Heart right ventricle (tissue), 16 donors: ENCODE data around the gene ABCA8. TPM values are rescaled to one million over a fixed set of nuclear protein-coding genes. Genes with fewer than 3 reads are reported as not detected.
"Not testable (repeated sequence)": the region's sequence is repeated elsewhere in the genome, so short reads cannot be mapped to it uniquely, and the experiment has no call there.

Source experiments
- ATAC-seq, 8 donors: fragments of 200-7000 bp; cut with Tn5 transposase; one replicate each; pipeline ENCODE4 v1.9.1; 2020; ENCODE audit warnings: mild to moderate bottlenecking in 8 of 8, moderate library complexity in 8 of 8, moderate number of reproducible peaks in 1 of 8
- DNase-seq, 2 donors: peaks; one replicate each; pipeline ENCODE4 v3.0.0-alpha.2; 2020
- H3K27ac ChIP-seq, 10 donors: fragments of 200-600 bp; sonication (generic) in 2 of 10; one replicate each; pipeline versions ENCODE4 v1.5.0 to v1.8.0; 2020 to 2022; ENCODE audit warnings: mild to moderate bottlenecking in 3 of 10
- H3K27me3 ChIP-seq, 7 donors: fragments of 200-600 bp; one replicate each; pipeline ENCODE4 v1.8.0; 2021 to 2022; ENCODE audit warnings: mild to moderate bottlenecking in 2 of 7
- H3K36me3 ChIP-seq, 9 donors: fragments of 200-600 bp; sonication (generic) in 1 of 9; one replicate each; pipeline versions ENCODE4 v1.5.0 to v1.8.0; 2020 to 2022; ENCODE audit warnings: mild to moderate bottlenecking in 2 of 9
- H3K4me1 ChIP-seq, 9 donors: fragments of 200-600 bp; sonication (generic) in 1 of 9; one replicate each; pipeline versions ENCODE4 v1.5.0 to v1.8.0; 2020 to 2022; ENCODE audit warnings: mild to moderate bottlenecking in 4 of 9
- H3K4me3 ChIP-seq, 10 donors: fragments of 200-600 bp; sonication (generic) in 2 of 10; one replicate each; pipeline versions ENCODE4 v1.5.0 to v1.8.0; 2020 to 2022; ENCODE audit warnings: mild to moderate bottlenecking in 7 of 10, moderate library complexity in 2 of 10
- H3K9me3 ChIP-seq, 11 donors: fragments of 200-600 bp in 10 of 11; sonication (generic) in 2 of 11; one replicate each; pipeline versions ENCODE4 v1.5.0 to v1.8.0; 2013 to 2022; ENCODE audit warnings: mild to moderate bottlenecking in 2 of 11, control low read depth in 1 of 11, moderate library complexity in 1 of 11
- WGBS, 2 donors: extraction: QIAGEN DNeasy Blood & Tissue Kit; methylation state at CpG; one replicate each; pipeline ENCODE4 v1.1.7; 2013; ENCODE audit warnings: inconsistent platforms in 1 of 2; 5-methylcytosine and 5-hydroxymethylcytosine counted together
- intact Hi-C, 10 donors: fragments of 100-400 bp; cut with DNase I; formaldehyde crosslinking; loops; one replicate each; pipeline versions ENCODE4 v1.11.1 to v1.14.2; 2022
- polyA plus RNA-seq, 2 donors: library from polyadenylated mRNA; stranded (reverse); fragments of 200-250 nt; gene quantifications; one replicate each; pipeline ENCODE4 v1.2.3, GENCODE V29; 2013
- total RNA-seq, 10 donors: library from RNA; stranded (reverse); fragmentation: NEBNext Ultra II Directional in 3 of 10; extraction: Animal tissue kit (Norgen Biotek cat#: 25700) in 3 of 10; gene quantifications; one replicate each; pipeline versions ENCODE4 v1.2.1 to v1.2.4, GENCODE V29; 2021 to 2023
- TF ChIP-seq, protein P1 (sequence below), 9 donors: fragments of 200-600 bp; sonication (generic) in 2 of 9; IDR thresholded peaks; one replicate each; pipeline versions ENCODE4 v1.5.0 to v1.8.0; 2021 to 2022; ENCODE audit warnings: antibody characterized with exemption in 9 of 9, mild to moderate bottlenecking in 5 of 9, moderate library complexity in 1 of 9
- donor health status: Arrhythmogenic right ventricular cardiomyopathy.
- donor health status: ischemic (EF 13 %, LVEDD 7.1; RV severe dilation, severe dysfunction).
- donor health status: healthy with polysubstance abuse.
- donor health status: DM: no; HTN: yes; CAD: no.
- donor health status: DM: no; HTN: no; CAD: no.
- donor health status: ischemic (EF 25% LVEDD 6.9; RV normal size, moderate dysfunction).
- donor health status: ischemic (EF 25% LVEDD 5.7; RV mildly dilated, moderate dysfunction).
- donor health status: healthy.
- donor health status: DM: yes; HTN: yes; CAD: no.
- donor health status: Ischemic cardiomyopathy.
- donor health status: ischemic (EF 35%, LVEDD 5.7; RV mildly dilated, moderate dysfunction).
- donor health status: nonischemic (EF 11% LVEDD 7.7; RV severe dilation, severe dysfunction).
- donor health status: DM: yes; HTN: yes; CAD: no.
- donor health status: PGD.
- donor health status: ischemic (EF 29% LVEDD 5.4; RV normal size, mild dysfunction).
- donor health status: nonischemic (EF 23%, LVEDD 6.1; RV moderate dilation, normal function).

ABCA8 gene
- total and polyA plus RNA-seq, 12 donors: 10.1 to 93.0 (median 35.7) TPM

DNA sequence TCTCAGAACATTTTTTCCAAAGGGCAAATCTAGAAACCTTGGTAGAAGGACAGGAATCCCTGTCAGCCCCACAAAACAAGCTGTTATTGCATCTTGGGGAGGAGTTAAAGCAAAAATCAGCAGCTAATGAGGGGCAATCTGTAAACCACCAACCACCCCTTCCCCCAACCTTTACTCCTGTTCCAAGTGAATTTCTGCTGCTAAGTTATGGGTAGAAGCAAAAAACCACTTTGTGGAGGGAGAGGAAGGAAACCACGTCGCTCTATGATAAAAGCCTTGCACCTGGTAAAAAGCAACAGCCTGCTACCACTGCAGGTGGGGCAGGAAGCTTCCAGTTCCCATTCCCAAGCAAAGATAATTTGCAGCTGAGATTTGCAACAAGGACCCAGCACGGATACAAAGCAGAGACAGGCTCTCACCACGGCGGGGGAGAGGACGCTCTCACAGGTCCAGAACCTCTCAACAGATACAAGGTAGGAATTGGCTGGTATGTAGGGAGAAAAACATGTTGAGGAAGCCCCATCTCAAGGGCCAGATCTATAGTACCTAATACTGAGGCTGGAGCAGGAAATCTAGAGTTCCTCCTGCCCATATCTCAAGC is 10.7 kb downstream of the ABCA8 start:
- no peaks in the 10 kb centered on the region for H3K27me3 ChIP-seq
- no peak for ATAC-seq
- H3K4me1 ChIP-seq: peaks cover 0 to 6% (median 0%) of the 10 kb centered on the region in 9 donors
- H3K36me3 ChIP-seq: peaks cover 0 to 31% (median 0%) of the 10 kb centered on the region in 9 donors
- peaks cover 0 to 8% (median 0%) of the 10 kb centered on the region in 11 donors for H3K9me3 ChIP-seq
- no peak overlapping the region for H3K27ac ChIP-seq
- WGBS, 2 donors: 67 to 68% methylated on average over 6 of the region's 6 CpGs
- DNase-seq: no peak
- TF ChIP-seq, protein P1, sequence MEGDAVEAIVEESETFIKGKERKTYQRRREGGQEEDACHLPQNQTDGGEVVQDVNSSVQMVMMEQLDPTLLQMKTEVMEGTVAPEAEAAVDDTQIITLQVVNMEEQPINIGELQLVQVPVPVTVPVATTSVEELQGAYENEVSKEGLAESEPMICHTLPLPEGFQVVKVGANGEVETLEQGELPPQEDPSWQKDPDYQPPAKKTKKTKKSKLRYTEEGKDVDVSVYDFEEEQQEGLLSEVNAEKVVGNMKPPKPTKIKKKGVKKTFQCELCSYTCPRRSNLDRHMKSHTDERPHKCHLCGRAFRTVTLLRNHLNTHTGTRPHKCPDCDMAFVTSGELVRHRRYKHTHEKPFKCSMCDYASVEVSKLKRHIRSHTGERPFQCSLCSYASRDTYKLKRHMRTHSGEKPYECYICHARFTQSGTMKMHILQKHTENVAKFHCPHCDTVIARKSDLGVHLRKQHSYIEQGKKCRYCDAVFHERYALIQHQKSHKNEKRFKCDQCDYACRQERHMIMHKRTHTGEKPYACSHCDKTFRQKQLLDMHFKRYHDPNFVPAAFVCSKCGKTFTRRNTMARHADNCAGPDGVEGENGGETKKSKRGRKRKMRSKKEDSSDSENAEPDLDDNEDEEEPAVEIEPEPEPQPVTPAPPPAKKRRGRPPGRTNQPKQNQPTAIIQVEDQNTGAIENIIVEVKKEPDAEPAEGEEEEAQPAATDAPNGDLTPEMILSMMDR (IDR thresholded peaks at IDR 0.05): no peak
- no peak overlapping the region for H3K4me3 ChIP-seq
- intact Hi-C loops: no loop called here

GRCh38 chr17:68943812-68944182 is 11.4 kb downstream of the ABCA8 start:
- H3K27ac ChIP-seq, H3K9me3 ChIP-seq, ATAC-seq, H3K4me1 ChIP-seq, H3K27me3 ChIP-seq, DNase-seq, H3K4me3 ChIP-seq, intact Hi-C loops: not testable (repeated sequence)
- peaks cover 0 to 38% (median 0%) of the 10 kb centered on the region in 9 donors for H3K36me3 ChIP-seq
- WGBS, 2 donors: 98 to 99% methylated on average over 2 of the region's 2 CpGs

DNA sequence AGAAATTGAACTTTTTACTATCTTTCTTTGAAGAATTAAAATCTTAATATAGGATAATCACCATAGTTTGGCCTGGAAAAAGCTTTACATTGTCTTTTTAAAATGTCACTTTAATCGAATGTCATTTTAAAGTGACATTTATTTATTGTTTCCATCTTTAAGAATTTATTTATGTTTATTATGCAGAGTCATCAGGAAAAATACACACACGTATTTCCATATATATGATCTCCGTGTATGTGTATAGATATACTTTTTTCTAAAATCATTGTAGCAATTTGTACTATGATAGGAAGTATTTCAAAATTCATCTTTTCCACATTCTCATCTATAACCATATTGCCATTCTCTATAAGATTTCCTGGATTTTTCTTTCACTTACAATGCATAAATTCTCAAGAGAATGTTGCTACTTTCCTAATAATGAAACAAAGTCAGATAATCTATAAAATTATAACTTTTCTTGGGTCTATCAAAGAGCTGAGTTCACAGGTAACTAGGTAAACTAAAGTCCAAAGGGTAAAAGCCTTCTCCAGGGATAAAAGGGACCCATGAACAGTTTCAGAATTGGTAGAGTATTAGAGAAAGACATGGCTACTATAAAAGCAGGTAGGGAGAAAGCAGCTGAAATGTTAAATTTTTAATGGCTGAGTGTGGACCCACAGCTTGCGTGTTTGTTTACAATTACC is 11.9 kb downstream of the ABCA8 start:
- peaks cover 0 to 43% (median 0%) of the 10 kb centered on the region in 9 donors for H3K36me3 ChIP-seq
- H3K9me3 ChIP-seq: peaks cover 0 to 8% (median 0%) of the 10 kb centered on the region in 11 donors
- intact Hi-C loops: no loop called here
- no peak for DNase-seq
- no peak overlapping the region for H3K27ac ChIP-seq
- 93% methylated on average over 4 of the region's 4 CpGs for WGBS, 2 donors
- H3K4me1 ChIP-seq: peaks cover 0 to 6% (median 0%) of the 10 kb centered on the region in 9 donors
- no peaks in the 10 kb centered on the region for H3K27me3 ChIP-seq
- TF ChIP-seq, protein P1 (IDR thresholded peaks at IDR 0.05): no peak
- no peak for ATAC-seq
- no peak overlapping the region for H3K4me3 ChIP-seq

DNA sequence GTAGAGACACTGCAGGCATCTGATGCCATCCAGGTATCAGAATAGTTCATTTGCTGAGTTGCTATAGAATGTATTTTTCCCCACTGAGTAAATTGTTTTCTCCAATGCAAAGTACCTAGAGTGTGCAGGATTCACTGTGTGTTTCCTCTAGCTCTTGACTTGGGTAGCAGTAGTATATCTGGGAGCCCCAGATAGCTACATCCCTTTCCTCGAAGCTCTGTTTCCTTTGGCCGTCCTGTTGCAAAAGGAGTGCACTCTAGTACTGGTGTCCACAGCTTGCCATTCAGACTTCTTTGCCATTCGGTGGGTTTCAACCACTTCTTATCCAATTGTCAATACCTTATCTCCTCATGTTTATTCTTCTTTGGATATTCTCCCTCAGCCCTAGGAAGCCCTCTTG is 12.8 kb downstream of the ABCA8 start:
- Histone ChIP-seq H3K4me3 (no peak overlapping the region), H3K27ac (no peak overlapping the region), H3K27me3 (no peaks in the 10 kb centered on the region), H3K9me3 (peaks cover 0 to 5% (median 0%) of the 10 kb centered on the region in 11 donors), H3K4me1 (peaks cover 0 to 6% (median 0%) of the 10 kb centered on the region in 9 donors), H3K36me3 (peaks cover 0 to 51% (median 0%) of the 10 kb centered on the region in 9 donors)
- intact Hi-C loops: no loop called here
- DNase-seq (no peak), ATAC-seq (no peak)
- TF ChIP-seq, protein P1 (IDR thresholded peaks at IDR 0.05): no peak
- 39 to 60% methylated on average over 3 of the region's 3 CpGs for WGBS, 2 donors

DNA sequence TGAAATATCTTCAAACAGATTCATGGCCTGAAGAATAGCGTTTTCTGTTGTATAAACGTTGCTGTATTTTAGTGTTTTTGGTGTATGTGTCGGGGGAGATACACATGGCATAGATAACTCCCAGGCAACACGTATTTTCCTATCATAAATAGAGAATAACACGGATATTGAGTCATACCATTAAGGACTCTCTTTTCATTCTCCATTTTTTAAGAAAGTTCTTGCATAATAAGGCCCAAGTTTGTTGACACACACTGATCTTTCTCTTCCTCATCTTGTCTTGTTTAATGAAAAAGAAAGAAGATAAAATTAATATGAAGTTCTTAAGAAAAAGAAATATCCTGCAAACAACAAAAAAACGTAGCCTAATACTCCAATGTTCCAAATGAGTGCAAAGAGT is 13.4 kb downstream of the ABCA8 start:
- Histone ChIP-seq H3K36me3 (peaks cover 0 to 55% (median 0%) of the 10 kb centered on the region in 9 donors), H3K27me3 (no peaks in the 10 kb centered on the region), H3K4me3 (no peak overlapping the region), H3K4me1 (peaks cover 0 to 6% (median 0%) of the 10 kb centered on the region in 9 donors), H3K27ac (no peak overlapping the region), H3K9me3 (peaks cover 0 to 5% (median 0%) of the 10 kb centered on the region in 11 donors)
- 71 to 78% methylated on average over 6 of the region's 6 CpGs for WGBS, 2 donors
- no peak for ATAC-seq
- intact Hi-C loops: no loop called here
- TF ChIP-seq, protein P1 (IDR thresholded peaks at IDR 0.05): no peak
- no peak for DNase-seq
